HFF-Myc (cell line): ENCODE data around the gene SYT10.
"Not testable (repeated sequence)": the region's sequence is repeated elsewhere in the genome, so short reads cannot be mapped to it uniquely, and the experiment has no call there.

Experiments used
- DNase-seq: peaks from one replicate; pipeline ENCODE4 v3.0.0-alpha.2; 2011; ENCODE audit warnings: low read depth; ENCODE audit errors: extremely low read depth
- H3K4me3 ChIP-seq: replicated peaks from 2 replicates; pipeline ENCODE4 v1.5.1; 2011; ENCODE audit warnings: low read depth, mild to moderate bottlenecking, control low read depth, low read length
- TF ChIP-seq, protein P1 (sequence below): IDR thresholded peaks from 2 replicates; pipeline ENCODE4 v1.5.1; 2012; ENCODE audit warnings: mild to moderate bottlenecking, low read depth, low read length, control low read depth; ENCODE audit errors: missing control alignments

The SYT10 gene

DNA sequence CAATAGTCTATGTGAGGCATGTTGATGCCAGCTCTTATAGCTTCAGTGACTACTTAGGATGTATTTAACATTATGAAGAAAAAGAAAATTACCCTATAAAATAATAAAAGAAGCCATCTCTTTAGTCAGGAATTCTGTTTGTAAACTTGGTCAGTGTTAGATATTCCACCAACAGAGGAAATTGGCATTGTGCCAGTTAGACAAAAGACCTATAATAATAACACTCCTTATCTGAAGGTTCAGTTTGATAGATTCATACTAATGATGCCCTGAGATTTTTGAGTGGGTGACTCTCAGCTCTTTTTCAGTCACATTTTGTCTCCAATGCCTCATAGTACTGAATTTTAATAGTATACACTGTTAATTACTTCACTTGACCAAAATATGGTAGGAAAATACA lies 6.6 kb downstream of the SYT10 start:
- H3K4me3 ChIP-seq = no peak overlapping the region
- DNase-seq = no peak
- TF ChIP-seq, protein P1, sequence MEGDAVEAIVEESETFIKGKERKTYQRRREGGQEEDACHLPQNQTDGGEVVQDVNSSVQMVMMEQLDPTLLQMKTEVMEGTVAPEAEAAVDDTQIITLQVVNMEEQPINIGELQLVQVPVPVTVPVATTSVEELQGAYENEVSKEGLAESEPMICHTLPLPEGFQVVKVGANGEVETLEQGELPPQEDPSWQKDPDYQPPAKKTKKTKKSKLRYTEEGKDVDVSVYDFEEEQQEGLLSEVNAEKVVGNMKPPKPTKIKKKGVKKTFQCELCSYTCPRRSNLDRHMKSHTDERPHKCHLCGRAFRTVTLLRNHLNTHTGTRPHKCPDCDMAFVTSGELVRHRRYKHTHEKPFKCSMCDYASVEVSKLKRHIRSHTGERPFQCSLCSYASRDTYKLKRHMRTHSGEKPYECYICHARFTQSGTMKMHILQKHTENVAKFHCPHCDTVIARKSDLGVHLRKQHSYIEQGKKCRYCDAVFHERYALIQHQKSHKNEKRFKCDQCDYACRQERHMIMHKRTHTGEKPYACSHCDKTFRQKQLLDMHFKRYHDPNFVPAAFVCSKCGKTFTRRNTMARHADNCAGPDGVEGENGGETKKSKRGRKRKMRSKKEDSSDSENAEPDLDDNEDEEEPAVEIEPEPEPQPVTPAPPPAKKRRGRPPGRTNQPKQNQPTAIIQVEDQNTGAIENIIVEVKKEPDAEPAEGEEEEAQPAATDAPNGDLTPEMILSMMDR = no peak

- no peak overlapping the region for H3K4me3 ChIP-seq
- TF ChIP-seq, protein P1 = no peak
- DNase-seq = no peak
These were observed 8.0 kb downstream of the SYT10 start for GRCh38 chr12:33431648-33432047.

GRCh38 chr12:33429468-33429867 lies 10.2 kb downstream of the SYT10 start:
- DNase-seq = no peak
- TF ChIP-seq, protein P1 = no peak
- no peak overlapping the region for H3K4me3 ChIP-seq

GRCh38 chr12:33427071-33427470 lies 12.5 kb downstream of the SYT10 start:
- TF ChIP-seq, protein P1 = no peak
- DNase-seq = no peak
- no peak overlapping the region for H3K4me3 ChIP-seq

DNA sequence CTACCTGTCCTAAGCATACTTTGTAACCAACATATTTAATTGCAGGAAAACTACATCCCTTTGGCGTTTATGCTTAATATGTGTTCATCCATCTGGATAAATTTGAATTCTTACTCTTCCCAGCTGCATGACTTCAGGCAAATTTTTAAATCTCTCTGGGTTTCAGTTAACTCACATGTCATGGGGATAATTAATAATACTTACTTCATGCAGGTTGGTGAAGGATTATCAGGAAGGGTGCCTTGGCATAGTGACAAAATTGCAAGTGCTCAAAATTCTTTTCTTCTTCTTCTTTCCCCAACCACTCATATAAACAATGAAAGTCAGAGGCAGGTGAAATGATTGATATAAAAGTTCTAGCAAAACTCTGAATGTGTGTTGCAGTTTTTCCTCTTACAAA lies 15.9 kb downstream of the SYT10 start:
- no peak for DNase-seq
- H3K4me3 ChIP-seq = no peak overlapping the region
- TF ChIP-seq, protein P1 = no peak

GRCh38 chr12:33412410-33412809 lies 27.2 kb downstream of the SYT10 start:
- not testable (repeated sequence) for H3K4me3 ChIP-seq, DNase-seq

DNA sequence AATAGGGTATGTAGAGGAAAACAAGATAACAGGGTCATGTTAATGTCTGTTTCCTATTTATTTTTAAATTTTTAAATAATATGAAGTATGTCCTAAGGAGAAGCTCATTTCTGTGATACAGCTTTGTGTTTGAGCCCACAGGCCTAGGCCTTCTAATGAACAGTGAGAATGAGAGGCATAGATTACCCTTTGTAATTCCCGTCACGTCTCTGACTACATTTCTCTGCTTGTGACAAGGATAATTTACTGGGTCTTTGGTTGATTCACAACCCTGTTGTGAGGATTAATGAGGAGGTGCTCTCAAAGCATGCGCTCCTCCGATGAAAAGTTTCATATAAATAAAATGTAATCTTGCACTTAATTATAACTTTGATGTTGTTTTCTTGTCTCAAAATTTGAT lies 56.1 kb downstream of the SYT10 start:
- no peak for DNase-seq
- no peak overlapping the region for H3K4me3 ChIP-seq
- TF ChIP-seq, protein P1 = no peak
